Spleen (tissue), 7 donors: ENCODE results near the gene MPP3.
A peak's percentile ranks its signal among the peaks of the same experiment; 100 is the strongest.

Source experiments
- CTCF ChIP-seq, 11 experiments: fragments of 200-600 bp in 7 of 11; fragments of 450-650 bp in 4 of 11; sonication (generic) in 4 of 11; IDR thresholded peaks in 8 of 11; conservative IDR thresholded peaks in 3 of 11; 1 replicate in 7 of 11; 2 replicates in 4 of 11; pipeline versions ENCODE4 v1.4.0 to v1.8.0; 2016 to 2021; ENCODE audit warnings: antibody characterized with exemption in 11 of 11, inconsistent platforms in 4 of 11, mild to moderate bottlenecking in 1 of 11
- POLR2A ChIP-seq, 3 donors: fragments of 450-650 bp; IDR thresholded peaks; one replicate each; pipeline ENCODE4 v1.5.1; 2017; ENCODE audit warnings: antibody characterized with exemption in 3 of 3, mild to moderate bottlenecking in 1 of 3
- donor health status: DM: no; HTN: no; CAD: no; lungs with moderate emphysema.
- donor health status: DM: no; HTN: no; CAD: no.
- donor health status: DM: no; HTN: no; CAD: no.

DNA sequence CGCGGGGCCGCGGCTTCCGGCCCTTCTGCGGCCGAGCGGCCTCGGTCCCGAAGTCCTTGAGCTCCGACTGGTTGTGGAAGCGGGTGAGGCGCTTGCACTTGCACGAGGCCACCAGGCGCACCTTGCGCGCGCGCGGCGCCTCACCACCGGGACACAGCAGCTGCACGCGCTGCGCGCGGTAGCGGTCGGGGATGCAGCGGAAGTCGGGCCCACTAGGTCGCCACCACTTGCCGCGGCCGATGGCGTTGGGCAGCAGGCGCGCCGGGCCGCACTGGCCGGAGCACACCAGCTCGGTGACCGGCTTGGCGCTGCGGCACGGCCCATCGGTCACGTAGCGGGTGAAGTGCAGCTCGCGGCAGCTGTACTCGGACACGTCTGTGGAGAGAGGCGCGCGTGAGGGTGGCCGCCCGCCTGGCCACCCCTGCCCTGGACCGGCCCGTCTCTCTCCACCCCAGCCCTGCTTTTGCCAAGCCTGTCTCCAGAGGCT, 77.5 kb downstream of the MPP3 start:
- TF ChIP-seq CTCF (IDR thresholded peaks at IDR 0.05 in 8 of 11, conservative IDR thresholded peaks at IDR 0.05 in 3 of 11) = peak in 6 of 11 experiments; percentile 10 to 45 (median 33)
- TF ChIP-seq POLR2A (IDR thresholded peaks at IDR 0.05) = no peak
